ENCODE data around the gene CCDC57.

CCDC57 gene

DNA sequence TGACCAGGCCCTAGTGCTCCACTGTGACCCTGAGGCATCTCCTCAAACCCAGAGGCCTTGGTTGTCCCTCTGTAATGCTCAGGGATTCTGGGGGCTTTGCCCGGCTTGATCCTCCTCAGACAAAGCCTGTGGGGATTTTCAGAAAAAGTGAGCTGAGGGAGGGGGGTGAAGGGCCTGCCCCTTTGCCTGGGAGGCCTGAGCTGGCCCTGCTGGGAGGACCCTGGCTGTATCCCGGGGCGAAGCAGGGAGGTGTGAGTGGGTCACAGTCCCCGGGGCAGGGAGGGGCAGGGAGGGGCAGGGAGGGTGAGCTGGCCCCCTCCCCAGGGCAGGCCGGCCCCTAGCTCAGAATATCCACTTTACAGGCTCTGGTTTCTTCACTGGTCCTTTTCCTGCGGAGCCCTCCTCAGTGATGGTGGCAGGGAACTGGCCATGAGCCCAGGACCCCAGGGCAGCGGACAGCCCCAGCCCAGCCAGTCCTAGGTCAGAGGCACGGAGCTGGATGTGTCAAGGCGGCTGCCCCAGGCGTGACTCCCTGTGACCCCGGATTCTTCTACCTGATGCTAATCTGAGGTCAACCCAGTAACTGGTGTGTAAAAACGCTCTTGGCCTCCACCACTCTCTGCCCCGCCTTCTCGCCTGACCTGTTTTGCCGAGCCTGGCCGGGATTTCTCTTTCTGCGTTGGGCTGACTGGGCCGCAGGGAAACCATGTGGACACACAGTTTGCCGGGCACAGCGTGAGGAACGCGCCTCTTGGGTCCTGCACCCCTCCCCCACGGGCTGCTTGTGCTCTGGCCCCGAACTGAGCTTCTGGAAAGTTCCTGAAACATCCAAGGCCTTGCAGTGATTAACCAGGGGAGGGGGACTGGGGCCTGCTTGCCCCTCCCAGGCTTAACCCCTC is 108.8 kb downstream of the CCDC57 start:
- DNase-seq: no peak

DNA sequence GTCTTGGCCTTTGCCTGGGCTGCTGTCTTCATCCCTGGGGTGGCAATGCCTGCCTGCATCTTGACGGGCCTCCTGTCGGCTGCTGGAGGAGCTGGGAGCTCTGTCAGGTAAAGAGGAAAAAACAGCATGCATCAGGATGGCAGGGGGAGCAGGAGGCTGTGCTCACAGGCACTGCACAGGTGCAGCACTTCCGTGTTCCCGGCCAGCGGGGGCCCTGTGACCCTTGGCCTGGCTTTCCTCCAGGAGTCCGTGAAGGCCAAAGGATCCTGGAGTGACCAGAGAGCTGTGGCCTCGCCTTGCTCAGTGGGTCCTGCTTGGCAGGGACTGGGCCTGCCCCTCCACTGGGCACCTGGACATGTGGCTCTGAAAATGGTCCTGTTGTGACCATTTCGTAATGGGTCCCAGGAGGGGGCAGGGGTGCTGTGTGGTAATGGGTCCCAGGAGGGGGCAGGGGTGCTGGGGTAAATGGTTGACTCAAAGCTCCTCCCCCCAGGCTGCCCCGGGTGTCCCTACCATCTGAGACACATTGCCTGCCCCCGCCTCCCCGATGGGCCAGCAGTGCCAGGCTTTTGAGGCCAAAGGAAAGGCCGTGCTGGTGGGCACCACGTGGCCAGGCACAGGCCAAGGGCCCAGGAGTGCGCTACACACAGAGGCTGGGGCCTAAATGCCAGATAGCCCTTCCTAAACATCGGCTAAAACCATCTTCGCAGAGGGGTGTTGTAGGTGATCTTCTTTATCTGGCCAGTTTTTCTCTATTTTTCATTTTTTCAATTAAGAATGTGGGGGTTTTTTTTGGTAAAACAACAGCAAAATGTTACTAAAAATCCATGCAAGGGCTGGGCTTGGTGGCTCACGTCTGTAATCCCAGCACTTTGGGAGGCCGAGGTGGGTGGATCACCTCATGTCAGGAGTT is 110.6 kb downstream of the CCDC57 start:
- no peak for DNase-seq

DNA sequence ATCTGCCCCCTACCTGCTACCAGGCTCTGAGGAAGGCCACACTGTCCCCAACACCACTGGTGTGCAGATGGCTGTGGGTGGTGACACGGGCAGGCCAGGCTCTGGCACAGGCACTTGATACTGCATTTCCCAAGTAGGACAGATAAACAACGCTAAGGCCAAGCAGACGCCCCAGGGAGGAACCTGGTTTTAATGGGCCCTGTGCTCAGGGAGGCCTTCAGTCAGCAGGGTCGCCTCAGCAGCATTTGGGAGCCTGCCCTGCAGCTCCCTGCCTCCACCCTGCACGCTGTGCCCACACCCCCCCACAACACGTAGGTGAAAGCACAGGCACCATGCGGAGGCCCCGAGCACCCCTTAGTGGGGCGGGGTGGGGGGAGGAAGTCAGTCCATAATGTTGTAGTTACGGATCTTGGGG is 111.3 kb downstream of the CCDC57 start:
- no peak for DNase-seq

DNA sequence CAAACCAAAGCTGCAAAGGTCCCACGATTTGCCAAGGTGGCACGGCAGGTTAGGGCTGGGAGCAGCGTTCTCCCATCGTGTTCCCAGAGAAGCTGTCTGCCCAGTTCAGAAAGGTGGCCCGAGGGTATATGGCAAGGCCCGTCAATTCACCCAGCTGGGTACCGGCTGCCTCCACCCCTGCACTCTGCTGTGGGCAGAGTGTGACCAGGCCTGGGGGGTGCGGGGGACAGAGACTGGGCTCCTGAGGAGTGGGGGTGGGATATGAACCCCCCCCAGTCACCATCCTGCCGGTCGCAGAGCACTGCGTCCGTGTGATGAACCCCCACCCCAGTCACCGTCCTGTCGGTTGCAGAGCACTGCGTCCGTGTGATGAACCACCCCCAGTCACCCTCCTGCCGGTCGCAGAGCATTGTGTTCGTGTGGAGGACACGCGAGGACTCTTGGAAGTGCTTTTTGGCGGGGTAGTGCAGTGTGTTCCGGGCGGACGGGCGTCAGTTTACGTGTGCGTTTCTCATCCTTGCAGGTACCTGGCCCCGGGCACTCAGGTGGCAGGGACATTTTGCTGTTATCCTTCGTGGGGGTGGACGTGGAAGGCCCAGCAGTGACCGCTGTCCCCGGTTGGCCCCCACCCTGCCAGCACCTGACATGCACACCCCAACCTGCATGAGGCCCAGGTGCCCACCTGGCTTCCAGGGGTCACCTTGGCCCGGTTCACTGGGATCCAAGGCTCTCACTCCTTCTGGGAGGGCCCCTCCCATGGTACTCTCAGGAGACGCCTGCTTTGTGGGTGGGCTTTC is 111.9 kb downstream of the CCDC57 start:
- DNase-seq: no peak

DNA sequence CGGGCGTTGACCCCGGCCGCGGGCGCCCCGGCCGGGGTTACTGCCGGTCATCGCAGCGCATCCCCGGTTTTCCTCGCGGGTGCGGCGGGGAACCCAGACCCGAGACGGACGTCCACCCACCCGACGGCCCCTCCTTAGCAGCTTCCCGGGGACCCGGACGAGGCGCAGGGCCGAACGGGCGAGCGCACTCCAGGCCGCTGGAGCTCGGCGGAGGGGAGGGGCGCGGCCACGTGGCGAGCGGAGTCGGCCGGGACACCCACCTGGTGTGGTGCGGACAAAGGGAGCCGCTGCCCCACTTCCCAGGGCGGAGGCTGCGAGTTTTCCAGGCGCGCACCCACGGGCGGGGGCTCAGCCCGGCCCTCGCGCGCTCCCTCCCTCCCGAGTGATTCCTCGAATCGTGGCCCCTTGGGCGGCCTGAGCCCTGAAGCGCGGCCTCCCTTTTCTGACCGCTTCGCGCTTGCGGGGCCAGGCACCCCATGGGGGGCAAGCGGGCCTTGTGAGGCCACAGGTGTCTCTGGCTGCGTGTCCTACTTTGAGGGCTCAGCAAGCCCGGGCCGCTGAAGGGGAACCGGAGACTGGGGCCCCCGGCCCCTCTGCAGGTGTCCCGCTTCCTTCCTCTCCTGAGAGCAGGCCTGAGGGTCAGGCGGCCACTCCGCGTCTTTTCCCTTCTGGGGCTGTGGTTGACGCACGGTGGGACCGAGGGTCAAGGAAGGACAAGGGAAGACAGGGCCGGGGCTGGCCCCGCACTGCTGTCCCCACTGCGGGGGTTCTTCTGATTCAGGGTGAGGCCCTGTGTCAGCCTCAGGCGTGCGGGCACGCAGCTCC is 113.5 kb downstream of the CCDC57 start:
- DNase-seq: no peak

DNA sequence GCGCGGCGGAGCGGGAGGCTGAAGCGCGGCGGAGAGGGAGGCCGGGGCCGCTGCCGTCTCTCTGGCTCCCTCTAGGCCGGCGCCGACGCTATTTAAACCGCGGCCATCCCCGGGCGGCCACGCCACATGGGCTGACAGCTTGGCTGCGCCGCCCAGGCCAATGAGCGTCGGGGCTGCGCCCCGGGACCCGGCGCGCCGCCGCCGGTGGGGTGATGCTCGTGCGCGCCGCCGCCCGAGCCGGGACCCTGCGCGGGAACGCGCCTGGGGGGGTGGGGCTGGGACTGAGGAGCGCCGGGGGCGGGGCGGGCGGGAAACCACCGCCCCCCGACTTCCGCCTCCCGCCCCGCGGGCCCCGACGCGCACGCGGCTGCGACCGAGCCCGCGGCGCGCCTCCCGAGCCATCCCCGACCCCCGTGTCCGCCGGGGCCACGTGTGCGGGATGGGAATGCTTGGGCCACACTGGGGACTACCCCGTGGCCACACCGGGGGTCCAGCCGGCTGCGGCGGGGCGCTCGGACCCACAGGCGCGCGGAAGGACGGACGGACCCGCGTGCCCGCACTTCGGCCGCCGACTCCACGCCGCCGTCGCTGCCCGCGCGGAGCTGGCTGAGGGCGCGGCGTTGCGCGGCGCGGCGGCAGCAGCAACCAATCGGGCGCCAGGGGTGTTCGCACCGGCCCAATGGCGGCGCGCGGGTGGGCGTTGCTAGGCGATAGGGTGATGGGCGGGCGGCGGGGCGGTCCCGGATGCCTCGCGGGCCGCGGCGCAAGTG is 114.3 kb downstream of the CCDC57 start, which contains the start of gene FASN:
Gene FASN, minus strand, starts transcription at position 68 of the 770 bp plus-strand sequence. CDS start 1,791 bp downstream, outside the sequence.
- peak; percentile 89 for DNase-seq

DNA sequence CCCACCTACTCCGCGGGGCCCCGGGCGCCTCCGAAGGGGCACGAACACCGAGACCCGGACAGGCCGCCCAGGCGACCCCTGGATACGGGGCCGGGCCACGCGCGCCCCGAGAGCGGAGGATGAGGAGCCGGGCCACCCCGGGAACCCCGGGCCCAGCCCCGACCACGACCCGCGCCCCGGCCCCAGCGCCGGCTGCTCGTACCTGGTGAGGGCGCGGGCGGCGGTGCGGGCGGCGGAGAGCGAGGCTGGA is 114.8 kb downstream of the CCDC57 start:
- no peak for DNase-seq

DNA sequence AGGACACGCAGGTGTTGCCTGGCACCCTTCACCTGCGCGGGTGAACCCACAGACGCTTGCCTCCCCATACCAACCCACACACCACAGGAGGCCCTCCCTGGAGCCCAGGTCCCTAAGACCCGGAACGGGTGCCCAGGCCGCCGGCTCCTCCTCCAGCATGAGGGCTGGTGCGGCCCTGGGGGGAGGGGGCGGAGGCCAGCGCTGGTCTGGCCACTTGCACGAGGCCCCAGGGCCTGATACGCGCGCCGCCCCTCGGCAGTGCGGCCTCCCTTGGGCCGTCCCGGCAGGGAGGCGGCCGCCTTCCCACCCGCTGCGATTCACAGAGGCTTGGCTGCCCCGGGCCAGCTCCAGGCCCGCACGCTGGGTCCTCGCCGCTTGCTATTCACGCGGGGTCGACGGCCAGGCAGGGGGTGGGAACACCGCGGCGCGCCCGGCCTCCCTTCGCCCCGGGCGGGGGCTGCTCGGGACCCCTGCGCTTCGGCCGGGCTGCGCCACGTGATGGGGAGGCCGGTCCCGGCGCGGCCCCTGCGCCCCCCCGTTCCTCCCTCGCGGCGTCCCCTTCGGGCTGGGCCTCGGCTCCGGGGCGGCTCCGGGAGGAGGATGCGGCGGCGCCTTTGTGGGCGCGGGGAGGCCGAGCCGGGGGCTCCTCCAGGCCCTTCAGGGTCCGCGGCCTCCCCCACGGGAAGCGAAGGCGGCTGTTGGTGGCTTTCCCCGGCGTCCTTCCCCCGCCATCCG is 115.3 kb downstream of the CCDC57 start:
- no peak for DNase-seq

DNA sequence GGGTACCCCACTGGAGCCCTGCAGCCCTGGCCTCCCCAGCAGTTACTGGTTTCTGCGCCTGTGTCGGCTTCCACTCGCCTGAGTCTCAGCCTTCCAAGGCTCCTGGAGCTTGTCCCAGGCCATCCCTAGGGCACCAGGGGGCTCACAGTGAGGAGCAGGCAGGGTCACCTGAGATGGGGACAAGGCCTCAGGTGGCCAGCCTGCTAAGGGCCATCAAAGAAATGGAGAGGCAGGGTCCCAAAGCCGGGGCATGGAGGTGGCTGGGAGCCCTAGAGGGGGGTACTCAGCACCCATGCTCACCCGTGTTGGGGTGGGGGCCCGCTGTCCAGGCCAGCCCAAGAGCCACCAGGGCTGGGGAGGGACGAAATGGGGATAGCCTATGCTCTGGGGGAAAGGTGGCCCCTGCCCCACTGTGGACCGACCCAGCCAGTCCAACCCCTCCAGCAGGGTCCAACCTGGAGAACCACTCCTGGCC is 115.9 kb downstream of the CCDC57 start:
- no peak for DNase-seq

DNA sequence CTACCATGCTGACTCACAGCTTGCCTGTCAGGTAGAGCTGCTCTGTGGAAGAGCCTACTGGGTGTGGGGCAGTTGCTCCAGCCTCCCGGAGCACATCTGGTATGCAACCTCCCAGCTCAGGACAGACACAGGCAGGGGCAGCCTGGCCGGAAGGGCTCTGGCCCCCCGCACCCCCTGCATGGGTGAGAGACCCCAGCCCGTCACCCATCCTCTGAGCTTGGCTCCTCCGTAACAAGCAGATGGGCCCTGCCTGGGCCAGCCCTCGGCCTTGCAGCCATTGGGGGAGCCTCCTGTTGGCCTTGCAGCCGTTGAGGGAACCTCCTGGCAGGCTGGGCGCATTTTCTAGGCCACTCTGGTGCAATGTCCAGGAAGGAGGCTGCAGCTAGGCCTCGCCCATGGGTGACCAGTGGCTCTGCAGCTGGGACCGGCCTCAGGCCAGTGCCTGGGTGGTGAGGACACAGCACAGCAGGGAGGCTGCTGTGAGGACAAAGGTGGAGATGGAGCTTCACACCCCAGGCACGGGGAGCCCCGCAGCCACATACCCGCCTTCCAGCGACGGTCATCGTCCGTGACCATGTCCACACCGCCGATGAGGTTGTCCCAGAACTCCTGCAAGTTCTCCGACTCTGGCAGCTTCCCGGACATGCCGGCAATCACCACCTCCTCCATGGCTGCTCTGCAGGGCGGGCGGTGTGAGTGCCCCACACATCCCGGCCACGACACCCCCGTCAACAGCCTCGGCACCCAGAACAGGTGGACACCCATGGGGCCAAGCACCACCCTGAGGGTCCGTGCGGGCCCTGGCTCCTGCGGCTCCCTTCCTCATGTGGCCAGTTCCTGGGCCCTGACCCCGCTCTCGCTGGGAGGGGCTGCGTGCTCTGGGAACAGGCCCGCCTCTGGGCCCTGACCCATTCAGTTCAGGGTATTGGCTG is 116.6 kb downstream of the CCDC57 start:
- DNase-seq: no peak

DNA sequence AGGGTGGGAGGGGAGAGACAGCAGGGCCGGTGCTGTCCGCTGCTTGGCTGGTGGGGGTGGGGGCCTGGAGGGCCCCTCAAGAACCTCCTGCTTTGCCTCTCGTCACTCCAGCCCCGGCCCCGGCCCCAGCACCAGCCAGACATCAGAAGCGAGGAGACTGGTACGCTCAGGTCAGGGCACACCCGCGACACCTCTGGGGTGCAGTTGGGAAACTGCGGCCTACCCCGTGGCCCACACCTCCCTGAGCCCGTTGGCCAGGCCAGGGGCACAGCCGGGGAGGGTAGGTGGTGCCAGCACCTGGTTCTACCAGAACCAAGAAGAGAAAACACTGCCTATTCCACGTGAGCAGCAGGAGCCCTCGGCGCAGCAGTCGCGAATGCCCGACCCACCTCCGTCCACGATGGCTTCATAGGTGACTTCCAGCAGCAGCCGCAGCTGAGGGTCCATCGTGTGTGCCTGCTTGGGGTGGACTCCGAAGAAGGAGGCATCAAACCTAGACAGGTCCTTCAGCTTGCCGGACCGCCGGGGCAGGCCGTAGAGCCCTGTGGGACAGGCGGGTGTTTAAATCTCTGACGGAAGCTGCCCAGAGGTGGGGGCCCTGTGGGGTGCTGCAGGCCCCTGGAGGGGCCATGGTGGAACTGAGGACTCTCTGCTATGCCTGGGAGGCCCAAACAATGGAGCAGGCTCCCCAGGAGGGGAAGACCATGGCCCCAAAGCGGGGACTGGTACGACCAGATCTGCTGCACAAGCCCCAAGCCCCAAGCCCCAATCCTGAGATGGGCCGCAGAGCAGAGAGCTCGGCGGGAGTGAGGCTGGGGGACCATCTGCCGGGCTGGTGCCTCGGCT is 117.5 kb downstream of the CCDC57 start:
- no peak for DNase-seq

DNA sequence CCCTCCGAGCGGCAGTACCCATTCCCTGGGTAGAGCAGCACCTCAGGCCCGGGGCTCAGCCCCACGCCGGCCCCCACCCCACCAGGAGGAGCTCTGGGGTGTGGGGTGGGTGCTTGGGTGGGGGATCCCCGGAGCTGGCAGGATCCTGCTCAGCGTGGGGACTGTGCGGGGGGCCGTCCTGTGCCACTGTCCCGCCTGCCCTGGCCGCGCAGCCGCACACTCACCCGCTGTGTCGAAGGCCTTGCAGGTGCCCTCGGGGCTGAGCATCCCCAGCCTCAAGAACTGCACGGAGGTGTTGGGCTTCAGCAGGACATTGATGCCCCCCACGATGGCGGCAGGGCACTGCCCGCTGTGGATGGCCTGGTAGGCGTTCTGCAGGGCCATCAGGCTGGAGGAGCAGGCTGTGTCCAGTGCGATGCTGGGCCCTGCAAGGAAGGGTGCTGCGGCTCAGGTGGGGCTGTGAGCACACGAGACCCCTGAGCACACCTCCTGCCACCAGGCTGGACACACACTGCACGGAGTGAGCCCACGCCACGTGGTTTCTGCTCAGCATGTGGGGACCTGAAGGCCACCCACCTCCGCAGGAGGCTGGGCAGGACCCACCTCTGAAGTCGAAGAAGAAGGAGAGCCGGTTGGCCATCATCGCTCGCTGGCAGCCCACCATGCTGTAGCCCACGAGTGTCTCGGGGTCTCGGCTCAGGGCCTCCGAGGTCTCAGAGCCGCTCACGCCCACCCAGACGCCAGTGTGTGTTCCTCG is 119.5 kb downstream of the CCDC57 start:
- no peak for DNase-seq

DNA sequence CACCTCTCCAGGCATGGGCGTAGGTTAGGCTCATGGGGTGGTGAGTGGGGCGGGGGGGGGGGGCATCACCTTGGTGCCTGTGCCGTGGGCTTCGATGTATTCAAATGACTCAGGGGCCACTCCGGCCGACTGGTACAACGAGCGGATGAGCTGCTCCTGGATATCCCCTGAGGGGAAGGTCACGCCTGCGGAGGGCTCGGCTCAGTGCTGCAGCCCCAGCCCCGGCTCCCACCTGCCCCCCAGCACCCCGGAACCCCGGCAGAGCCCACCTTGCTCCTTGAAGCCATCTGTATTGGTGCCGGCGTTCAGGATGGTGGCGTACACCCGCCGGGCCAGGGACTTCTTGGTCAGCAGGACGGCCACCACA is 120.0 kb downstream of the CCDC57 start:
- DNase-seq: no peak

DNA sequence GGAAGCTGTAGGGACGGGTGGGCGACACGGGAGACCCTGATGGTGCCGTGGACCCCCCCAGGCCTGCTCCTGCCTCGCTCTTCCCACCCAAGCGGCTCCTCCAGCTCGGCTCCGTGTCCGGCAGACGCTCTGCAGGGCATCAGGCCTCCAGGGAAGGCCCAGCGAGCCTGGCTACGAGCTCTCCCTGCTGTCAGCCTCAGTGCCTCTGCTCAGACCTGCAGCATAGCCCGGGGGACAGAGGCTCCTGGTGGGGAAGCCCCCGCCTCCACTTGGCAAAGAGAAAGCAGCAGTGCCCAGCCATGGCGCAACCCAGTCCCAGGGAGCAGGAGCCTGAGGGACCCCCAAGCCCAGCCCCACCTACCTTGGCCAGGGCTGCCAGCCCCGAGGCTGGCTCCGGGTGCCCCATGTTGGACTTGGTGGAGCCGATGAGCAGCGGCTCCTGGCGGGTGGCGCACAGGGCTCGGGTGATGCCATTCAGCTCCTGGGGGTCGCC is 120.5 kb downstream of the CCDC57 start:
- DNase-seq: no peak

DNA sequence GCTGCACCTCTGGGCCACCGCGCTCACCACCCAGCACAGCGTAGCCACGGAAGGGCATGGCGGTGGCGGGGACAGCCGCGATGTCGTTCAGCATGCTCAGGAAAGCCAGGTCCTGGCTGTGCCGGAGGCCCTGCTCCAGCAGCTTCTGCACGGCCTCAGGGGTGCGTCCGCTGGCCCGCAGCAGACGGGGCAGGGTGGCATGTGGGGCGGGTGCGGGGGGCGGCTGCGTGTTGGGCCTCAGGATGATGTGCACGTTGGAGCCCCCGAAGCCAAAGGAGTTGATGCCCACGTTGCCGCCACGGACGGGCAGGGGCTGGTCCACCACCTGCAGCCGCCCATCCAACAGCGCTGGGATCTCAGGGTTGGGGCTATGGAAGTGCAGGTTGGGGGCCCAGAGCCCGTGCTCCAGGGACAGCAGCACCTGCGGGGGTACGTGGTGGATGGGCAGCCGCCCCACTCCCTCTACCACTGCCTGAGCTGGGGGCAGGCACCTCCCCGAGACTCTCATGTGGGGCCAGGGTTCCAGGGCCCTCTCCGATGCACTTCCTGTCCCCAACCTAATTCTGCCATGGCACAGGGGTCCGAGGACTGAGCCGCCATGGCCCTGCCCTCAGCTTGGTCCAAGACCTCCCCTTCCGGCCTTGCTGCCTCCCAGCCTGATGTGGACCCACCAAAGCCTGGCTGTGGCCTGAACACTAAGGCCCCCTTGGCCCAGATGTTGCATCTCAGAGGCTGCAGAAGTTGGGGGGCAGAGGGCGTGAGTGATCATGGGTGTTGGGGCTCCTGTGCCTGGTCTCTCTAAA is 121.2 kb downstream of the CCDC57 start:
- no peak for DNase-seq

DNA sequence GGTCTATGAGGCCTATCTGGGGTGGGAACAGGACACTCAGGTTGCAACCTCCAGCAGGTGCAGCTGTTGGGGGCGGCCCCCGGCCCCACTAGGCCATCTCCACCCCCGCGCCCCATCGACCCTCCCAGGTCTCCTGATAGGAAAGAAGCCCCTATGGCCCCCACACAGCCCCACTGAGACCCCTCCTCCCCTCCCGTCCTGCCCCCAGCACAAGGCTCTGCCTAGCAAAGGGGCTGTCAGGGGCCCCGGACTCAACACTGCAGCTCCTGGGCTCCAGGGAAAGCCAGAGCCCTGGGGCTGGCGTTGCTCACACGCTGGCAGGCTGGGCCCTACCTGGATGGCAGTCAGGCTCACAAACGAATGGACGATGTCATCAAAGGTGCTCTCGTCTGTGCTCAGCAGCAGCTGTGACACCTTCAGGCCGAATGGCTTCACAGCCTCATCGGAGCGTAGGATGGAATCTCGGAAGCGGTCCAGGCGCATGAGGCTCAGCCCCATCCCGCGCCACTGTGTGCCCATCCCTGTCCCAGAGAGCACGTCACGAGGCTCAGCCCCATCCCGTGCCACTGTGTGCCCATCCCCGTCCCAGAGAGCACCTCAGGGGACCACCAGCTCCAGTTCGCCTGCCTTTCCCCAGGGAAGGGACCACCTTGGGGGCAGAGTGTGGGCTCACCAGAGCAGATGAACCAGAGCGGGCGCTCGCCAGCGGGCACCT is 121.9 kb downstream of the CCDC57 start:
- DNase-seq: no peak

Data from DMS153 (cell line).